ENCODE measurements around the gene ZCCHC4.

DNA sequence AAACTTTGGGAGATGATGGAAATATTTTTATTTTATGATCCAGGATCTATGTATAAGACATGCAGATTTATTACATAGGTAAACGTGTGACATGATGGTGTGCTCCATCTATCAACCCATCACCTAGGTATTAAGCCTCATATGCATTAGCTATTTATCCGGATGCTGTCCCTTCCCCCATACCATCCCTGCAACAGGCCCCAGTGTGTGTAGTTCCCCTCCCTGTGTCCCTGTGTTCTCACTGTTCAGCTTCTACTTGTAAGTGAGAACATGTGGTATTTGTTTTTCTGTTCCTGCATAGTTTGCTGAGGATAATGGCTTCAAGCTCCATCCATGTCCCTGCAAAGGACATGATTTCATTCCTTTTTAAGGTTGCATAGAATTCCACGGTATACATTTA is 28.1 kb upstream of the ZCCHC4 start:
- TF ChIP-seq POLR2A (IDR thresholded peaks at IDR 0.05) = no peak
- TF ChIP-seq POLR2AphosphoS5 (IDR thresholded peaks at IDR 0.05) = no peak
